Measurements from ENCODE around the gene RRP8.

Gene RRP8

DNA sequence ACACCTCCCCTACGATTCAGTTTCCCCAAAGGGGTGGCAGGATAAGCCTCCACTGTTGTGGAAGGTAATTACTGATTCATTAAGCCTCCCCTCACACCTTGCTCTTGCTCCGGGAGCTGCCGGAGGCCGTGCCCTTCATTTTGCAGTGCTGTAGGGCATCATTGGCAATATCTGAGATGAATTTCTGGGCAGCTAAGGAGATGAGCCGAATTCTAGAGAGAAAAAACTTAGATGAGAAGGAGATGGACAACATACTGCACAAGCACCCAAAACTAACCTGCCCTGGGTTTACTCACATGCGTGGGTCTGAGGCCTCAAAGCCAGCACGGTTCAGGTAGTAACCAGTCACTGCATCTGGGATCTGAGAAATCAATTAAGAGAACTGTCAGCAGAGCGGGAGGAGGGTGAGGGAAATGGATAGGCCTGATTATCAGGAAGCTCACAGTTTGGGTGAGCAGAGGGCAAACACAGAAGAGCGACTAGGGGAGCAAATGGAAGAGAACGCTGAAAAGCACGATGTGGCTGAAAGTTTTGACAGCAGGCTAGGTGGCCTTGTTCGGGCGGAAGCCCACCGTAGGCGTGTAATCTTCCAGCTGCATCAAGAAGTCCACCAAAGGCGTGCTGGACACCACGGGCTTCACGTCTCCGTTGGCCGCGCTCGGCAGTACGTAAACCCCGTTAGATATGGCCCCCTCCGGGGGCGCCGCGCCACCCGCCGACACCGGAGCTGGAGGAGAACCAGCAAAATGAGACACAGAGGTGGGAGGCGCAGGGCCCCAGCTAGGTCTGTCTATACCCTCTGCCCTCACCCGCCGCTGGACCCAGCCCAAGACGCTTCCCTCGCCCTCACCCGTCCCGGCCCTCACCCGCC lies 7.9 kb upstream of the RRP8 start:
- TF ChIP-seq, protein P1, sequence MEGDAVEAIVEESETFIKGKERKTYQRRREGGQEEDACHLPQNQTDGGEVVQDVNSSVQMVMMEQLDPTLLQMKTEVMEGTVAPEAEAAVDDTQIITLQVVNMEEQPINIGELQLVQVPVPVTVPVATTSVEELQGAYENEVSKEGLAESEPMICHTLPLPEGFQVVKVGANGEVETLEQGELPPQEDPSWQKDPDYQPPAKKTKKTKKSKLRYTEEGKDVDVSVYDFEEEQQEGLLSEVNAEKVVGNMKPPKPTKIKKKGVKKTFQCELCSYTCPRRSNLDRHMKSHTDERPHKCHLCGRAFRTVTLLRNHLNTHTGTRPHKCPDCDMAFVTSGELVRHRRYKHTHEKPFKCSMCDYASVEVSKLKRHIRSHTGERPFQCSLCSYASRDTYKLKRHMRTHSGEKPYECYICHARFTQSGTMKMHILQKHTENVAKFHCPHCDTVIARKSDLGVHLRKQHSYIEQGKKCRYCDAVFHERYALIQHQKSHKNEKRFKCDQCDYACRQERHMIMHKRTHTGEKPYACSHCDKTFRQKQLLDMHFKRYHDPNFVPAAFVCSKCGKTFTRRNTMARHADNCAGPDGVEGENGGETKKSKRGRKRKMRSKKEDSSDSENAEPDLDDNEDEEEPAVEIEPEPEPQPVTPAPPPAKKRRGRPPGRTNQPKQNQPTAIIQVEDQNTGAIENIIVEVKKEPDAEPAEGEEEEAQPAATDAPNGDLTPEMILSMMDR (IDR thresholded peaks at IDR 0.05; ENCODE audit: insufficient read depth, missing control alignments), result no peak
- DNase-seq (ENCODE audit: insufficient read length, low spot score) (no peak), FAIRE-seq (no peak)

- DNase-seq (ENCODE audit: insufficient read length, low spot score), result no peak
- no peak for FAIRE-seq
- TF ChIP-seq, protein P1 (IDR thresholded peaks at IDR 0.05; ENCODE audit: insufficient read depth, missing control alignments), result no peak
These were observed 7.2 kb upstream of the RRP8 start for GRCh38 chr11:6610591-6610990.

- TF ChIP-seq, protein P1 (IDR thresholded peaks at IDR 0.05; ENCODE audit: insufficient read depth, missing control alignments), result no peak
- no peak for FAIRE-seq
These were observed 6.1 kb upstream of the RRP8 start for GRCh38 chr11:6609502-6610015.

GRCh38 chr11:6608726-6609501 lies 5.5 kb upstream of the RRP8 start:
- TF ChIP-seq, protein P1 (IDR thresholded peaks at IDR 0.05; ENCODE audit: insufficient read depth, missing control alignments), result no peak
- no peak for DNase-seq (ENCODE audit: insufficient read length, low spot score)
- no peak for FAIRE-seq

More at GRCh38 chr11:6609502-6610015, 6.1 kb upstream of the RRP8 start:
- no peak for DNase-seq (ENCODE audit: insufficient read length, low spot score)

GRCh38 chr11:6608011-6608410 lies 4.6 kb upstream of the RRP8 start:
- TF ChIP-seq, protein P1 (IDR thresholded peaks at IDR 0.05; ENCODE audit: insufficient read depth, missing control alignments), result no peak
- no peak for DNase-seq (ENCODE audit: insufficient read length, low spot score)
- FAIRE-seq, result no peak

DNA sequence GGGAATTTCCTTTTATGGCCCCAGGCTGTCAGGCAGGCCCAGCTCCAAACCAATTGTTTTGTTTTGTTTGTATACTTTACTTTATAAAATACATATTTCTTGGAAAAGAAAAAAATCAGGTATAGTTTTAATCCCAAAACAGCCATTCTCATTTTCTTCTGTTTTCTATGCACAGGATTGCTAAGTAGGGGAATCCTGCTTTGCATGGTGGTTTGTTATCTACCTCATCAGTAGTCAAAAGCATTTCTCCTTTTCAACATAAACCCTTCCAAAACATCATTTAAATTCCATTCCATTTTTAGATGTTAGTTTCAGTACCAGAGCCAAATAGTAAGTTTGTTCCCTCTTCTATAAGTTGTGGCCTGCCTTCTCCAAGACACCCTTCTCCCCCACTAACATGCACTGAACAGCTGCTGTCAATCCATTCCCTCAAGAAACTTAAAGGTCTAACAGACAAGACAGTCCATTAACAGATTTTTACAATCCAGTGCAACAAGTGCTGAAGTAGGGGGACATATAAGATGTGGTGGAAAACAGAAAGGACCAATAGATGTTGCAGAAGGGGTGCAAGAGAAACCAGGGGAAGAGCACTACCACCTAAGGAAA lies 3.9 kb upstream of the RRP8 start:
- TF ChIP-seq, protein P1 (IDR thresholded peaks at IDR 0.05; ENCODE audit: insufficient read depth, missing control alignments), result no peak
- no peak for FAIRE-seq
- DNase-seq (ENCODE audit: insufficient read length, low spot score), result no peak
